Stimulated activated CD4-positive, alpha-beta T cell treated with anti-CD3 and anti-CD28 coated beads, Interleukin-4, amount 100 ng/mL, for 24 hours (primary cell): ENCODE data around the gene SPEM2.
"Not testable (repeated sequence)": the region's sequence is repeated elsewhere in the genome, so short reads cannot be mapped to it uniquely, and the experiment has no call there.

ENCODE experiments used
- DNase-seq: peaks from one replicate; pipeline ENCODE4 v3.0.0-alpha.2; 2020

SPEM2 gene

DNA sequence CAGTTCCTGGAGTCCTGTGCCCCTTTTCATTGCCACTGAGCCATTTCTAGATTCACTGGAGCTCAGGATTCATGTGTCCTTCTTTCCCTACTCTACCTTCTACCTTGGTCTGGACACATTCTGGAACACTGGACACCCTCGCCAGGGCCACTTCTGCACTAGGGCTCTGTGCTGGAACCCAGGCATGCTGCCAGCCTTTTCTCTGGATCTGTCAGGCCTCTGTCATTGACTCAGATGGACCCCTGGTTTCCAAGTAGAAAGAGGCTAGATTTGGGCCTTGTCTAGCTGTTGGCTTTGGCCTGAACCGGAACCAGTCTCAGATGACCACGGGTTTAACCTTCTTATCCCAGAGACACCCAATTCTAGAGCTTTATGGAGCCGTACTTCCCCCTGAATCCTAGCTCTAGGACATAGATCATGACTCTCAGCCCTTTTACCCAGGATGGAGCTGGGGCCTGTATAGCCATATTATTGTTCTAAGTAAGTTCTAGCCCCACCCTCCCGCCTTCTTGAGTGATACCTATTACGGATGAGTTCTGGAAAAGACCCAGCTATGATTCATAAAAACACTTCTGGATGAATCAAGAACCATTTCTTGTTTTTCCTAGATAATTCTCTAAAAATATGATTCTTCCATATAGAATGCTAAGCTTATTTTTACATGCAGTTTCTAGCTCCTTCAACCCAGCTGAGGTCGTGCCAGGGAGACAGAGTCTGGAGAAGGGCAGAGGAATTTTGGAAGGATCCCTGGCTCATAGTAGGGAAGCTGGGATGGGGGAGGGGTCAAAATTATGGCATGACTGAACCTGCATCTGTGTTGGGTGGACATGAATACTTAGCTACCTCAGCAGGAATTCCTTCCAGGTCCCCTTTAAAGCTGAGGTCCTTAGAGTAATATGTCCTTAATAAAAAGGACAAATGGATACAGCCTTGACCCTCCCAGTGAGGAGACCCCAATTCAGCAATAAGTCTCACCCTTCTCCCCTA lies 18.4 kb downstream of the SPEM2 start:
- DNase-seq, result no peak

DNA sequence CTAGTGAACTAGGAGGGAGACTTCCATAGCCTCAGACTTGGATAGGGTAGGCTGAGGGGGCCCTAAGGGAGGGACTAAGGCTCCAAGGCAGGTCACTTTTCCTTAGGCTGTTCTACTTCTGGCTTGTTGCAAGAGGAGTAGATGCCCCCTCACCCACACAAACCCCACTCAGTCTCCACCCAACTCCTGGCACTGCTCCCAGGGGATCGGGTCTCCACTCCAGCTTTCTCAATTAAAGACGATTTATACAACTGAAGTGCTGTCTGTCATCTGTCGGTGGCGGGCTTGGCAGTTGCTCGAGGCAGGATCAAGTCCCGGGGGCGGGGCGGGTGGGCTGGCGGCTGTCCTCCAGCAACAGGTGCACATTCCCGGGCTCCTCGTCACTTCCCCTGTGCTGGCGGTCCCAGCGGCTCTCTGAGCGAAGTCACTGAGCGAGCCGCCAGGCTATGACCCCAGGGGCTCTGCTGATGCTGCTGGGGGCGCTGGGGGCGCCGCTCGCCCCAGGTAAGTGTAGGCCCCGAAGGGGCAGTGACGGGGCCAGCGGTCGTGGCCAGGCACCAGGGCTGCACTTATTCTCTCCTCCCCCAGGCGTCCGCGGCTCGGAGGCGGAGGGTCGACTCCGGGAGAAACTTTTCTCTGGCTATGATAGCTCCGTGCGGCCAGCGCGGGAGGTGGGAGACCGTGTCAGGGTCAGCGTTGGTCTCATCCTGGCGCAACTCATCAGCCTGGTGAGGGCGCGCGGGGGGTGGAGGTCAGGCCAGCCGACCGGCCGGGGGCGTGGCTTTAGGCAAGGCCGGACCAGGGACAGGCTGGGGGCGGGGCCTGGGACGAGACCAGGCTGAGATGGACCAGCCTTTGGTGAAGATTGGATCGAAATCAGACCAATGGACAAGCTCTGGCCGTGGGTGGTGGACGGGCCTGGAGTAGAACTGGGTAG lies 19.5 kb downstream of the SPEM2 start, which contains the start of gene CHRNB1:
CHRNB1 (plus strand) TSS at position 380 of the 937 bp plus-strand sequence; CDS start at position 447, 67 bp downstream.
- DNase-seq, result no peak

DNA sequence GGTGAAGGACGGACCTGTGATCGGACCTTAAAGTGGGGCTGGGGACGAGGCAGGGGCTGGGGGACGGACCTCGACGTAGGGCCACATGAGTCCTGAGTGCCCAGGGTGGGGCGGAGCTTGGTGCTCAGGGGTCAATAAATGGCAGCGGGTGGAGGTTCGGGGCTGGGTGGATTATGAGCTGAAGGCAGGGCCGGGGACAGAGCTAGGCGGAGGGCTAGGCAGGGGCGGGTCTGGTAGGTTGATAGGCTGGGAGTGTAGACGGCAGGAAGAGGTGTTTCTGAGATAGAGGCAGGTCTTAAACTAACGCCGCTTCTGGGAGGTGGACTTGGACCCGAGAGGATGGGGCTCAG lies 20.2 kb downstream of the SPEM2 start:
- no peak for DNase-seq

DNA sequence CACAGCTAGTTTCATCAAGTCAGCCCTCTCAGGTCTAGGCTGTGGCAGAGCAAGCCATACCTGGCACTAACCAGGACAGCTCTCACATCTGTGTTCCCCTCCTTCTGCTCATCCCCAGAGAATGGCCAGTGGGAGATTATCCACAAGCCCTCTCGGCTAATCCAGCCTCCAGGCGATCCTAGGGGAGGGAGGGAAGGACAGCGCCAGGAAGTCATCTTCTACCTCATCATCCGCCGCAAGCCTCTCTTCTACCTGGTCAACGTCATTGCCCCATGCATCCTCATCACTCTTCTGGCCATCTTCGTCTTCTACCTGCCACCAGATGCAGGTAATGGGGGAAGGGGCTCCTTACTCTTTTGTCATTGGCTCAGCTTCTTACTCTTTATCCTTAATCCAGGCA lies 23.0 kb downstream of the SPEM2 start:
- no peak for DNase-seq

DNA sequence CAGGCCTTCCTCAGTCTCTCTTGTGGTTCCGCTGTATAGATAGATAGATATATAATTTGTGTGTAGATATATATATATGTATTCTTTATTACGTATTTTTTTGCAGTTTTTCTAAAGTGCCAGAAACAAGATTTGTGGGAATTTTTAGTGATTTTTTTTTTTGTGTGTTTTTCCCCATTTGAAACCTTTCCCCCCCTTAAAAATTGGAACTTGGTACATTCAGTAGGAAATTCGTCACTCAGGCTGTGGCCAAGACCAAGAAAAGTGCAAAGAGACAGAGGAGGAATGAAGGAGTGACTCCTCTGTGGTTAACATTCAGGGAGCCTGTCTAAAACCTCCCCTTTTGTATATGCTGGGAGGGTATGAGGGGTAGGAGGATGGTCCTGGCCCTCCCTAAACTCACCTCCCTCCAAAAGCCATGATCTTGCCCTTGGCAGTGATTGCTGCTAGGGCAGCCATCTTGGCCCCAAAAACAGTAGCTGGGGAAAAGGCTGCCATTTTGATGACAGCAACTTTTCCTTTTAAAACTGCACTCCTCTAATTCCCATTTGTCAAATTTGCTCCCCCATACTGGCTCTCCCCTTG lies 34.6 kb downstream of the SPEM2 start:
- DNase-seq, result no peak

GRCh38 chr17:7460850-7461660 lies 35.6 kb downstream of the SPEM2 start:
- DNase-seq, result no peak

DNA sequence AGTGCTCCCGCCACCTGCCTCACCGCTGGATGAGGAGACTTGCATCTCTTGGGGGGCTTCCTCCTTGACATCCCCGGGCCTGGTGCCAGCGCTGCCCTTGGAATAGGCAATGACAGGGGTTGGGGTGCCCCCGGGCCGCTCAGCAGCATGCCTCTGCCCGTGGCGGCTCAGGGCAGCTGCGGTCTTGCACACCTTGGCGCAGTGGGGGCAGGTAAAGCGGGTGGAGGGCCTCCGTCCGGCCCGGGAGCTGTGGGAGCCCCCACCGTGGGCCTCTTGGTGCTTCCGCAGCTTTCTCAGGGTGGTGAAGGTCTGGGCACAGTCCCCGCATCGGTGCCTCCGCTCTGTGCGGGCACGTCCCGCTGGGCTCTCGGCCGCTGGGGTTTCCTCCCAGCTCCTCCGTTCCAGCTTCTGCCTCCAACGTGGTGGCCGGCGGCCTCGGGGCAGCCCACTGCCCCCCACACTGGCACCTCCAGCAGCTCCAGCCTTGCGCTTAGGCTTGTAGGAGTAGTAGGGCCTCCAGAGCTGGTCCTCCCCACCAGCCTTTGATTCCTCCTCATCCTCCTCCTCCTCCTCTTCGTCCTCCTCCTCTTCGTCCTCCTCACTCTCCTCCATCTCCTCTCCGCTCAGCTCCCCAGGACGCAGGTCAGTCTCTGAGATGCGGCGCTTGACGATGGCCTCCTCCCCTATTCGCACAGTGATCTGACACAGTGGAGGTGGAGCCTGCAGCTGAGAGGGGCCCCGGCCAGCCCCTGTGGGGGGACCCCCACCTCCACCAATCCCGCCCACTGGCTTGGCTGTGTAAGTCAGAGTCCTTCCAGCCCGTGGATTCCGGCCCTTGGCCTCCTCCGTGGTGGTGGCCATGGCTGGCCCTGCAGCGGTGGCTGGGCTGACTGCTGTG lies 37.3 kb downstream of the SPEM2 start:
- DNase-seq, result no peak

DNA sequence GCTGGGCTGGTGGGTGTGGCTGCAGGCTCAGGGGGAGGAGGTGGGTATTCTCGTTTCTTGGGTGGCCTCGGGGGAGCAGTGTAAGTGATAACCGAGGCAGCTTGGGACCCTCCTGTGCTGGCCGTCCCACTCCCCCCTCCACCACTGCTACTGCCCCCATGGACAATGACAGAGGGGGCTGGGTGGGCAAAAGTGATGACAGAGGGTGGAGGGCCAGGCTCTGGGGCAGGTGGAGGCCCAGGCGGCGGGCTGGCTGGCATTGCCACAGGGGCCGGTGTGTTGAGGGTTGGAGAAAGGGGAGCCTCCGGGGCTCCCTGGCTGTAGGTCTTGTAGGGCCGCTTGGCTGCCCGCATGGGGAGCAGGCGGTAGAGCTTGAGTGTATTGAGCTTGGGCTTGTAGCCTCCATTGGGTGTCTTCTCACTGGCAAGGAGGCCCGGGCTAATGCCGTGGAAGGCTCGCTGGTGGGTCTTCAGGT lies 38.0 kb downstream of the SPEM2 start:
- DNase-seq, result no peak

- DNase-seq, result no peak
These were observed 38.7 kb downstream of the SPEM2 start for GRCh38 chr17:7464081-7464480.

DNA sequence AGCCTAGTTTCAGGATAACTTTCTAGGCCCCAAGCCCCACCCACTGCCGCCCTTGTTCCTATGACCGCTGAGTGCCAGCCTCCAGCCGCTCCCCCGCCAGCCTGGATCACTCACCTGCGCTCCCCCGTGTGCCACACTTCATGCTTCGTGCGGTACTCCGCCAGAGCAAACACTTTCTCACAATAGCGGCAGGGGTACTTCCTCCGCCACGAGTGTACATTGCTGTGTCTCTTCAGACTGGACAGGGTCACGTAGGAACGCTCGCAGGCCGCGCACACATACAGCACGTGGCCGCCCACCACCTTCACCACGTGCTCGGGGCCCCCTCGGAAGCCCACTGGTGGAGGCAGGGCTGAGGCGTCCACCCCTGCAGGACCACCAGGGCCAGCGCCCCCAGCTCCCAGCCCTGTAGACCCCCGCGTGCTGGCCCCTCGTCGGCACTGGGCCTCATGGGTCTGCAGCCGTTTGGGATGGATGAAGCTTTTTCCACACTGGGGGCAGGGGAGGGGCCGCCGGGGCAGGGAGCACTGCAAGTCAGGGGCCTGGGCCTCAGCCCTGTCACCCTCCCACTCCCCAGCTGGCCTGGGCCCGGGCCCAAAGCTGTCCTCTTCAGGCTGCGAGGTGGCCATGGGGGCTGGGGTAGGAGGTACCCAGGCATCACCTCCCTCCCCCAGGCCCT lies 40.3 kb downstream of the SPEM2 start:
- DNase-seq, result no peak

- DNase-seq, result no peak
These were observed 40.9 kb downstream of the SPEM2 start for GRCh38 chr17:7466318-7466638.

DNA sequence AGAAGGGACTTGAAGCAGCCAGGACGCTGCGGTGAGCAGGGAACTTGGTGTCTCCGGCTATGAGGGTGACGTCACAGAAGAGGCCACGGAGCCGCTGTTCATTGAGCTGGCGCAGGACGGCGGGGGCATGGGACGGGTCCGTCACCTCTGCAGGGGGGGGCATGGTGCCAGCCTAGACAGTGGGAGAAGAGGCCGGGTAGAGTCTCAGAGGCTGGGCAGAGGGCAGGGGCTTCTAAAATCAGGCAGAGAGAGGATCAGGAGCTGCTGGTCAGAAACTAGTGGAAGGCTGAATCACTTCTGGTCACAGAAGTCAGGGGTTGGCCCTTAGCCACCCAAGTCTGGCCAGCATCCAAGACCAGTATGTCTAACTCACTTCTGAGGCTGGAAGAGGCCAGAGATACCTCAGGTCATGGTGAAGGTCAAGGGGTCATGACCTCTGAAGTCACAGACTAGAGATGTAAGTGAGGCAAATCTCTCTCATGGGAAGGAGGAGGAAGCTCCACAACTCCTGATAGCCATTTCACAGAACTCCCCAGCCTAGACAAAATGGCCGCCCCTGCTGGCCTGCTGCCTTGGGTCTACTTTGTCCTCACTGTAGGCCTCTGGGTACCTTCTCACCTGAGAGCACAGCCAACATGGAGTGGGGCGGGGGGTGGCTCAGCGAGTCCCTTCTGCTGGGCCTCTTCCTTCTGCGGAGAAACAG lies 41.4 kb downstream of the SPEM2 start:
- no peak for DNase-seq

GRCh38 chr17:7467498-7467897 lies 42.1 kb downstream of the SPEM2 start:
- no peak for DNase-seq

DNA sequence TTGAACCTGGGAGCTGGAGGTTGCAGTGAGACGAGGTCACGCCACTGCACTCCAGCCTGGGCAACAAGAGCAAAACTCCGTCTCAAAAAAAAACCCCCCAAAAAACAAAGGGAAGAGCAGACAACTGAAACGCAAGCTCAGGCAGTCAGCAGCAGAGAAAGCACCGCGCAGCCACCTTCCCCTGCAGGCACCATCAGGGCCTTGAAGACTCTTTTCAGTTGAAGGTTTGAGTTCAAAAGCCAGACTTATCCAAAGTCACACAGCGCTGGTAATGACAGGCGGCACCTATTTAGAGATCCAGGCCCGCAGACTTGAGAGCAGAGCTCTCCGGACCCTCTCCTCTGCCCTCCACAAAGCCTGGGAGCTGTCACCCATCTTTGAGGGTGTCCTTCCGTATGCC lies 42.9 kb downstream of the SPEM2 start:
- no peak for DNase-seq

- DNase-seq, result no peak
These were observed 43.5 kb downstream of the SPEM2 start for GRCh38 chr17:7468804-7469389.

- not testable (repeated sequence) for DNase-seq
These were observed 44.4 kb downstream of the SPEM2 start for GRCh38 chr17:7469843-7470242.

GRCh38 chr17:7470457-7470973 lies 45.1 kb downstream of the SPEM2 start:
- DNase-seq, result not testable (repeated sequence)

- no peak for DNase-seq
These were observed 46.3 kb downstream of the SPEM2 start for GRCh38 chr17:7471729-7472128.

- not testable (repeated sequence) for DNase-seq
These were observed 49.4 kb downstream of the SPEM2 start for GRCh38 chr17:7474767-7475166.
